HG02973 (cell line): ENCODE data around the gene ZNF207.
"Not testable (repeated sequence)": the region's sequence is repeated elsewhere in the genome, so short reads cannot be mapped to it uniquely, and the experiment has no call there.

ENCODE experiments used
- ATAC-seq: cut with Tn5 transposase; IDR thresholded peaks from one replicate; pipeline ENCODE4 v1.9.1; 2021; ENCODE audit warnings: moderate library complexity; ENCODE audit not compliant: unreplicated experiment

The ZNF207 gene

DNA sequence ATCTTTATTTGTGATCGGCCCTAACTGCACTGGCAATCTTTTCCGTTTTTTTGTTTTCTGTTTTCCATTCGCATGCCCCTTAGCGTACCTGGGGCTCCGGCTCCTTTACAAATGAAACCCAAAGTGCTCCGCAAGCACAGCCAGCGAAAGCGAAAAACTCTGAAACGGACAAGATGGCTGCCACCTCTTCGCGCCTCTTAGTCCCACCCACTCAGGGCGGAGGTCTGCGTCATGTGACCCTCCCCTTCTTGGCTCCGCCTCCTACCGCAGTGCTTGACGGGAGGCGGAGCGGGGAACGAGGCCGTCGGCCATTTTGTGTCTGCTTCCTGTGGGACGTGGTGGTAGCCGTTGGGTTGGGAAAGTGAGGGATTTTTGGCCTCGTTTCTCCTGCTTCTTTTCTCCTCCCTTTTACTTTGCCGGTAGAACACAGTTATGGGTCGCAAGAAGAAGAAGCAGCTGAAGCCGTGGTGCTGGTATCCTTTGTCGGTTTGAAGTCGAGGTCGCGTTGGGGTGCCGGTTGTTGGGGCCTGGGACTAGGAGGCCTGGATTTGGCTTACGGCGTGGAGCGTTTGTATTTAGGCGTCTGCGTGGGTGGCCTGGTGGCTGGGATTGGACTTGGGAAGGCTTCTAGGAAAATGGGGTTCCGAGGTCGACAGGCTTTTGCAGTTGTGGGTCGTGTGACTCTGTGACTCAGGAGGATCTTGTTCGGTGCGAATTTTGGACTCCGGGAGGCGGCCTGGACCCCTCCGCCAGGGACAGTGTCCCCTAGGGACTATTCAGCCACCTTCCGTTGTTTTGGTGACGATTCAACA, at the start of gene ZNF207:
Gene ZNF207, plus strand, starts transcription at position 304 of the 812 bp plus-strand sequence. Its CDS starts 129 bp downstream, at position 433.
- peak; percentile 79 for ATAC-seq

DNA sequence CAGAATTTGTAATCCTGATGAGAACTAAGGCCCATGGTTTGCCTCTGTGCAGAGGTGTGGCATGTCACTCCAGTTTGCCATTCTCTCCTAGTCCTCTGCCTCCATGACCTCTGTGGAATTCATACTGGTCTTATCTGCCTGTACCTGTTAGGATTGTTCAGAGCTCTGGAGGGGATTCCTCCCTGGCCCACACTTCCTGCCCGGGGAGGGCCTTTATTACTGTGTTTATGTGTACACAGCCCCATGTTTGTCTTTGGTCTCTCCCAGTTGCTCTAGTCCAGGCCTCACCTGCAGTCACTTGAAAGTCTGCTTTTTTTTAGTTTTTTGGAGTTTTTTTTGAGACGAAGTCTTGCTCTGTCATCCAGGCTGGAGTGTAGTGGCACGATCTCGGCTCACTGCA, 47.9 kb upstream of the ZNF207 start:
- no peak for ATAC-seq

DNA sequence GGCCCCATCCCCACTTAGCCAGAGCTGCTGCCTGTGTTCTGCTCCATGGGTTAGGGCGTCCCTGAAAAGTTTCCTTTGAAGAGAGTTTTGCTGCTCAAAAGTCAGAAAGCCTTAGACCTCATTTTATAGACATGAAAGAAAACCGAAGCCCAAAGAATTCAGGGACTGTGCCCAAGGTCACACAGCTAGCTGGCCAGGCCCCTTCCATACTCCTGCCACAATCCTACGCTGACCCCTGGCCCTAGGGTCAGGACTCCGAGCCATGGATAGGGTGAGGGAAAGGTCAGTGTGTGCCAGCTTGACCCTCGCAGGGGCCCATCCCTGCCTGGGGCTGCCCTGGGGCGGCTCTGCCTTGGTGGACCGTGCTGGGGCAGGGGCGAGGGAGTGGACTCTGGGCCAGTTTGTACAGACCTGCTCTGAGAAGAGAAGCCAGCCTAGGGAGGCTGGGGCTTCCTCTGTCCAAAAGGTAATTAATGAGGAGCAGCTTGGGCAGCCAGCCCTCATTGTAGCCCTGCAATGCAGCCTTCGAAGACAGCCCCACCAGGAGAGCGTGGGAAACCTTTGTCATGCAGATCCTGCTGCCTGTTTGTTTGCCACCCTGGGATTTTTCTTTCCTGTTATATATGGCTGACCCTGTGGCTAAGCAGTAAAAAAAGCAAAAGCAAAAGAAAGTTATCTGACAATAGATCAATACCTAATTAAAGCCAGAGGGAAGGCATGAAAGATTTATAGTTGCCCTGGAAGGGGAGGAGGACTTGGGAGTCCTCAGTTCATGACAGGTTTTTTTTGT, 46.9 kb upstream of the ZNF207 start:
- no peak for ATAC-seq

DNA sequence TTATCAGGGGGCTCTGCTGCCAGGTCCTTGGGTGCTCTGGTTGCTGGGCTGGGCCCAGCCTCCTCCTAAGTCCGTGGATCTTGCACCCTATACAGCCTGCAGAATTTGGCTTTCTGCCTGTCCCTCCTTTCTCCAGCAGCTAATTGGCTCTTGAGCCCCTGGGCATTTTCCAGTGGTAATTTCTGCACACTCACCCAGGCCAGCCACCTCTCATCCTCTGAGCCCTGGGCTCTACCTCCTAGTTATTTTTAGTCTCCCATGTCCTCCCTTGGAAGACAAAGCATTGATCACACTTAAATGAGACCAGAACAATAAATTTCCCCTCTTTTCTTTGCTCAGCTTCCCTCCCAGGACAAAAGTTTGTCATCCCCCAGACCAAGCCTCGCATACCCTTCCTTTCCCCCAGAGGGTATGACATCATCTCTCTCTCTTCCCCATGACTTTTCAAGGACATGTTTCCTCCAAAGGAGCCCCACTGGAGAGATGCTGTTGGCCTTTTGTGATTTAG, 46.1 kb upstream of the ZNF207 start:
- ATAC-seq = no peak

DNA sequence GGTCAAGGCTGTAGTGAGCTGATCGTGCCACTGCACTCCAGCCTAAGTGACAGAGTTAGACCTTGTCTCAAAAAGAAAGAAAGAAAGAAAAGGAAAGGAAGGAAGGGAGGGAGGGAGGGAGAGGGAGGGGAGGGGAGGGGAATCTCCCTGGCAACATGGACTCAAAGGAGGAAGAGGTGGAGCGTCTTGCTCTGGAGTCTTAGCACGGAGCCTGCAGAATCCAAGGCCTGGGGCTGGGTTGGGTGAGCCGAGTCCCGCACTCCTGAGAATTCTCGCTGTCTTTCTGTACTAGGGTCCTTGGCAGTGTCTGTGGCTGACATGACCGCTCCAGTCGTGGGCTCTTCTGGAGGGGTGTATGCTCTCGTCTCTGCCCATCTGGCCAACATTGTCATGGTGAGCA, 44.9 kb upstream of the ZNF207 start:
- ATAC-seq = no peak

DNA sequence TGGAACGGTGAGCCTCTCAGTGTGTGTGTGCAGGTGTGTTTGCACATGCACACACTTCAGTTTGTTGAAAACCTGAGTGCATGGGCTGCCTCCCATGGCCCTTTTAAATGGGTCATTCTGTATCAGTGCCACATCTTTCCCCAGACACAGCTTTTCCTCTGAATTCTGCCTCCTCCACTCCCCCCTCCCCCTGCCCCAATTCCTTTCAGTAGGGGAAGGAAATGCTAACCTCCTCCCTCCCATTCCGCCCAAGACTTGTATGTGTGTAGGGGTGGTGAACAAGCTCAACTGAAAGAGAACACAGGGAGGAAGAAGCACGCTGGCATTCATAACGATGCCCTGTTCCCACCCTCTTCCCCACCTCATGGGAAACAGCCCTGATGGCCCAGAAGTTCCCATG, 42.3 kb upstream of the ZNF207 start:
- no peak for ATAC-seq

- ATAC-seq = no peak
Measured at GRCh38 chr17:32311028-32311536, 38.9 kb upstream of the ZNF207 start.

DNA sequence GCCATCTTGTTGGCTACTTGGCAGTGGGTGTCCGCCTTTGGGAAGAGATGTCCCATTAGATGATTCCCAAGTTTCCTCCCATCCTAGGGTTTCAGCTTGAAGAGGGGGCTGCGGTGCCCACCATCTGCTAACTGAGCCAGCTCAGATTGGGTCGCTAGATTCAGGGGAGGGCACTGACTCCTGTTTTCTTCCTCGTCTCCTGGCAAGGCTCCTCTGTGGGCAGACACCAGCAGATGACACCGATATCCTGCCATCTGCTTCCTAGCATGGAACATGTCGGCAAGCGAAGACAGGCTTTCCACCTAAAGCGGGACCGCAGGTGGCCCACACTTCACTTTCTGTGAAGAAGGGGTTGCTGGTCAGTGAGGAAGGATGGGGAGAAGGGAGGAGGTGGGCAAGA, 35.3 kb upstream of the ZNF207 start:
- ATAC-seq = no peak

GRCh38 chr17:32315171-32315570, 34.8 kb upstream of the ZNF207 start:
- no peak for ATAC-seq

DNA sequence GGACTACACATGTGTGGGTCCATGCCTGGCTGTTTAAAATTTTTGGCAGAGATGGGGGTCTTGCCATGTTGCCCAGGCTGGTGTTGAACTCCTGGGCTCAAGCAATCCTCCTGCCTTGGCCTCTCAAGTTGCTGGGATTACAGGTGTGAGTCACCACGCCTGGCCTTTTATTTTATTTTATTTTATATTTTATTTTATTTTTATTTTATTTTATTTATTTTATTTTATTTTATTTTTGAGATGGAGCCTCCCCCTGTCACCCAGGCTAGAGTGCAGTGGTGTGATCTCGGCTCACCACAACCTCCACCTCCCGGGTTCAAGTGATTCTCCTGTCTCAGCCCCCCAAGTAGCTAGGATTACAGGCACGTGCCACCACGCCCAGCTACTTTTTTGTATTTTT, 33.3 kb upstream of the ZNF207 start:
- ATAC-seq = not testable (repeated sequence)

DNA sequence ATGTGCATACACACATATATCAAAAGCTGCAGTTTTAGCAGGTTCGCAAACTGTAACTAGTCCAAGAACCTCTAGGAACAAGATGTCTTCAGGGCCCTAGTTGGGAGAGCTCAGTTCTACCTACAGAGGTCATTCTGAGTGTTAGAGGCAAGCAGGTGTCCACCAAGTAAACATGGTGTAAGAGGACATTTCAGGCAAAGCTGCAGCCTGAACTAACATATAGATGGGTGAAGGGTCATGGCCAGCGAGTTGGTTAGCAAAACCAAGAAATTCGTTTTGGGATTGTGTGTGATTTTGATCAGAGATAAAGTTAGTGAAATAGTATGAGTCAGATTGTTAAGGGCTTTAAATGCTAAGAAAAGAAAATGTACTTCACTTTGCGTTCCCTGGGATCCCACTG, 32.6 kb upstream of the ZNF207 start:
- ATAC-seq = no peak

GRCh38 chr17:32318071-32318470, 31.9 kb upstream of the ZNF207 start:
- no peak for ATAC-seq

- no peak for ATAC-seq
Measured at GRCh38 chr17:32319548-32319905, 30.4 kb upstream of the ZNF207 start.

DNA sequence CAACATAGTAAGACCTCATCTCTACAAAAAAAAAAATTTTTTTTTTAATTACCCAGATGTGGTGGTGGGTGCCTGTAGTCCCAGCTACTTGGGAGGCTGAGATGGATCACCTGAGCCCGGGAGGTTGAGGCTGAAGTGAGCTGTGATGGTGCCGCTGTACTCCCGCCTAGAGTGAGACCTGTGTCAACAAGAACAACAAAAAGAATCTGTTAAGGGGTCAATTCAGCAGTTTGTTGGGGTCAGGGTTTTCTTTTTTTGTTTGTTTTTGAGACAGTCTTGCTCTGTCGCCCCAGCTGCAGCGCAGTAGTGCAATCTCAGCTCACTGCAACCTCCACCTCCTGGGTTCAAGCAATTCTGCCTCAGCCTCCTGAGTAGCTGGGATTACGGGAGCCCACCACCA, 29.9 kb upstream of the ZNF207 start:
- not testable (repeated sequence) for ATAC-seq

DNA sequence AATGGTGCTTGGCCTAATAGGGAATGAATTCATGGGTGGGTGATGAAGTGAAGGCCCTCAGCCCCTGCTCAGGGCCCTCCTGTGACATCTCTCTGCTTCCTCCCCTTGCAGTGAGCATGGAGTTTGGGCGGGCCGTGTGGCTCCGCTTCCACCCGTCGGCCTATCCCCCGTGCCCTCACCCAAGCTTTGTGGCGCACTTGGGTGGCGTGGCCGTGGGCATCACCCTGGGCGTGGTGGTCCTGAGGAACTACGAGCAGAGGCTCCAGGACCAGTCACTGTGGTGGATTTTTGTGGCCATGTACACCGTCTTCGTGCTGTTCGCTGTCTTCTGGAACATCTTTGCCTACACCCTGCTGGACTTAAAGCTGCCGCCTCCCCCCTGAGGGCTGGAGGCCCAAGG, 29.1 kb upstream of the ZNF207 start:
- ATAC-seq = no peak

DNA sequence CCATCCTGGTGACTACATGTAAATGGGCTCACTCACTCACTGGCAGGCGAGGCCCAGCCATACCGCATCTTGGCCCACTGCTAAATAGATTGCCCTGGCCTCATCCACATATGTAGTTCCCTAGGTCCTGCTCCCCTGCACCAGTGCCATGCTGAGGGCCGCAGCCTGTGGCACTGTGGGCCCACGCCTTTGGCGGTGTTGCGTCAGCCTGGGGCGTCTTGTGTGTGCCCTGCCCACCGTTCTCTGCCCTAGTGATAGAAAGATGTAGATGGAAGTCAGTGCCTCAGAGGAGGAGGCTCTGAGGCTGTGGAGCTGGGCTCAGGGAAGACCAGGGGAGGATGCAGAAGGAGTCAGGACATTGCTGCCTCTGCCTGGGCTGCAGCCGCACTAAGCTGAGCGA, 26.9 kb upstream of the ZNF207 start:
- ATAC-seq = no peak

- ATAC-seq = no peak
Measured at GRCh38 chr17:32323811-32324491, 26.0 kb upstream of the ZNF207 start.

GRCh38 chr17:32327911-32328310, 22.0 kb upstream of the ZNF207 start:
- ATAC-seq = no peak

DNA sequence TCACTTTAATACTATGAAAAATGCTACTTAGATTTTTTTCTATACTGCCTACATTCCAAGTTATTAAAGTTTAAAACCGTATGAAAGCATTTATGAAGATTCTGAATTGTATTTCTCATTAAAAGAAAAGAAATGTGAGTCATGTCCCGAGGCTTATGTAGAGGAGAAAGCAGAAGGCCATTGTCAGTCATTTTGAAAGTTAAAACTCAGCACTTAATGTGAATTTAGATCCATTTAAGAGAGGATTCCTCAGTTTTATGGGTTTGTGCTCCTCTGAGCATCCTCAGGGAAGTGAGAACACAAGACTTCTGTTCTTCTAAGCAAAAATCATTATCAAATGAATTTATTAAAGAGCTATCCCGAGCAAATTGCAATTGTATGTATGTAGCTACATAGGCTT, 19.8 kb upstream of the ZNF207 start:
- ATAC-seq = no peak

GRCh38 chr17:32331243-32332040, 18.5 kb upstream of the ZNF207 start:
- ATAC-seq = no peak

DNA sequence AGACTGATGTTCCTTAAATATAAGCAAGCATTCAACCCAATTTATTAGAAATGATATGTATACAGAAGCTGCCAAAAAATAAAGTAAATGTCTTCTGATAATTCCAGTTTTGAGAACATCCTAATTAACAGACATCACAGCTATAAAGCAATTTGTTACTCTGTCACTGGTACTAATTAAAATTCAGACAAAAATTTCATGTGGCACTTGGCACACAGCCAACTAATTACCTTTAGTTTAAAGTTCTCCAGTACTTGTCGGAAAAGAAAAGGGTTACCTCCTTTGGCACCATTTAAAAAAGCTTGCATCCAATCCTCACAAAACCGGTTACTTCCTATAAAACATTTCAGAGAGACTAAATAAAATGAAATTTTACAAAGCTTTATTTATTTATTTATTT, 16.8 kb upstream of the ZNF207 start:
- ATAC-seq = no peak
